HG02885 (cell line): ENCODE results near the gene PEDS1.
A peak's percentile ranks its signal among the peaks of the same experiment; 100 is the strongest.
"Not testable (repeated sequence)": the region's sequence is repeated elsewhere in the genome, so short reads cannot be mapped to it uniquely, and the experiment has no call there.

Experiments used
- ATAC-seq: cut with Tn5 transposase; IDR thresholded peaks from one replicate; pipeline ENCODE4 v1.9.1; 2021; ENCODE audit warnings: mild to moderate bottlenecking; ENCODE audit not compliant: unreplicated experiment, poor library complexity

The PEDS1 gene

GRCh38 chr20:50153500-50154377 is at the start of gene PEDS1:
Gene PEDS1 (minus strand): TSS chr20:50153723. CDS start chr20:50153637, 86 bp downstream.
- peak; percentile 96 for ATAC-seq

DNA sequence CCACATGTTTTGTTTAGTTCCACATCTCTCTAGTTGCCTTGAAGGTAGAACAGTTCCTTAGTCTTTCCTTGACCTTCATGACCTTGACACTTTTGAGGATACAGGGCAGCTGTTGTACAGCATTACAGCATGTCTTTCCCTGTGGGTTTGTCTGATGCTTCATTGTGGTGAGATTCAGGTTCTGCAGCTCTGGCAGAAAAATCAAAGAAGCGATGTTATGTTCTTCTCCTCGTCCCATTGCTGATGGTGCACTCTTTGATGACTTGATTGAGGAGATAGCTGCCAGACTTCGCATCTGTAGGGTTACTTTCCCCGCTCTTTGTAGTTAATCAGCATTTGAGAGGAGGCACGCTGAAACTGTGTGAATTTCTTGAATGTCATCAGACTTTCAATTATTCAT is 49.2 kb upstream of the PEDS1 start:
- no peak for ATAC-seq

DNA sequence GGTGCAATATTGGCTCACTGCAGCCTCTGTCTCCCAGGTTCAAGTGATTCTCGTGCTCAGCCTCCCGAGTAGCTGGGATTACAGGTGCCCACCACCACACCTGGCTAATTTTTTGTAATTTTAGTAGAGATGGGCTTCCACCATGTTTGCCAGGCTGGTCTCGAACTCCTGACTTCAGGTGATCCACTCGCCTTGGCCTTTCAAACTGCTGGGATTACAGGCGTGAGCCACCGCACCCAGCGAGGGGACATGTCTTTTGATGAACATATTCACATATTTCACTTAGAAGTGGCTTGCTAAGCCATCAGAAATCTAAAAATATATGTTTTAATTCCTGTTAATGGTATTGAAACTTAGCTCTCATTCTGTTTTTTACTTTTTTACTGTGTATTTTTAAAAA is 48.2 kb upstream of the PEDS1 start:
- not testable (repeated sequence) for ATAC-seq

- no peak for ATAC-seq
These were observed 47.1 kb upstream of the PEDS1 start for GRCh38 chr20:50200482-50201104.

DNA sequence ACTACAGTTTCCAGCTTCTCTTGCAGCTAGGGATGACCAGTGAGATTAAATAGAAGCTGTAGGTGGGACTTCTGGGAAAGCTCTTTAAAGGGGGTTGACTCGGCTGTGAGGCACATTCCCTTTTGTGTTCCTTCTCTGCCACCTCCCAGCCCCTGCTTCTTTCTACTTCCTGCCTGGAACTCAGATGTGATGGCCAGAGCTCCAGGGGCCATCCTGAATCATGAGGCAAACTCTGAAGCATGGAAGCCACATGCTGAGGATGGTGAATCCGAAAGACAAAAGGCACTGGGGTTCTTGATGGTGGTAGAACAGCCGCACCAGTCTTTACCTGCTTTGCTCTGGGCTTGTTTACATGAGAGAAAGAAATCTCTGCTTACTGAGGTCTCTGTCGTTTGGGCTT is 46.2 kb upstream of the PEDS1 start:
- no peak for ATAC-seq

DNA sequence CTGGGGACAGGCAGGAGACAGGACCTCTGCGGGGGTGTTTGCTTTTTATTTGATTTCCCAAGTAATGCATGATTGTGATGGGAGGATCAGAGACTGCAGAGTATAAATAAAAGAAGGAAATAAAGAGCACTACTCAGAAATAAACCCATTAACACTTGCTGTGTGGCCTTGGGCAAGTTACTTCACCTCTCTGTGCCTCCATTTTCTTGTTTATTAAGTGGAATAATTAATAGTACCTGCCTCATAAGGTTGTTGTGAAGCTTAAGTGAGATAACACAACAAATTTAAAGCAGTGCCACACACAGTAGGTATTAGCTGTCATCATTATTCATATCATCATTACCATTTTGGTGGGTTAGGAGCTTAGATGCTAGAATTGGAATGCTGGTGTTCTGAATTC is 45.2 kb upstream of the PEDS1 start:
- no peak for ATAC-seq

DNA sequence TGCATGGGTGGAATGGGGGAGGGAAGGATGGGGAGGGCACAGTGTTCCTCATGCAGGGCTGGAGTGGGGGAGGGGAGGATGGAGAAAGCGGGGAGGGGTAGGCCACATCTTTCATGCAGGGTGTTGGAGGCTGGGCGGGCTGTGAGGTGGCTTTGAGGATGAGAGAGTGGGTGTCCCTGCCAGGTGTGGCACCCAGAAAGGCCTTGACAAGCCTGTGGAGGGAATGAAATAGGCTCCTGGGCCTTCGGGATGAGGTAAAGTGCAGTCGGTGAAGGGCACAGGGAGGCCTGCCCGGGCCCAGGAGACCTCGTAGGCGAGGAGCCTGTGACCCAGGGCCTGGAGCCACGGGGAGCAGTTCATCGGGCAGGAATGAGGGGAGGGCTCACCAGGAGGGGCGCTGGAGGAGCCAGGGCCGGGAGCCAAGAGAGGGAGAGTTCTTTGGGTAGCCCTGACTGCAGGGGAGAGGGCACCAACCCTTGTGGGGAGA is 44.7 kb upstream of the PEDS1 start:
- ATAC-seq, result no peak

- ATAC-seq, result no peak
These were observed 44.1 kb upstream of the PEDS1 start for GRCh38 chr20:50197463-50198179.

DNA sequence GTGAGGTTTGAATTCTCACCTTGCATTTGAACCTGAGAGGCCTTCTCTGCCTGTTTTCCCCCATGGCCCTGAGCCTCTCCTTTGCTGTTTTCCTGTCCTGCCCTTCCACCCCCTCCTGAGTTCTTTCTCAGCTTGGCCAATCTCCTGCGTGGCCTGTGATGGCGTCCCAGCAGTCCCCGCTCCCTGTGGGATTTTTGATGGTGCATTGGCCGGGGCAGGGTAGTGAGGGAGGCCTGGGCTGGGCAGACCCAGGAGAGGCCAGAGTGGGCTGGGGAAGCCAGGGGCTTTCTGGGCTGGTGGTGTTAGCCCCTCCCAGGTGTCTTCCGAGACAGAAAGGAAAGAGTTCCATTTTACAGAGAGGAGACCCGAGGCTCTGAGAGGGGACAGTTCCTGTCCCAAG is 43.4 kb upstream of the PEDS1 start:
- ATAC-seq, result no peak

DNA sequence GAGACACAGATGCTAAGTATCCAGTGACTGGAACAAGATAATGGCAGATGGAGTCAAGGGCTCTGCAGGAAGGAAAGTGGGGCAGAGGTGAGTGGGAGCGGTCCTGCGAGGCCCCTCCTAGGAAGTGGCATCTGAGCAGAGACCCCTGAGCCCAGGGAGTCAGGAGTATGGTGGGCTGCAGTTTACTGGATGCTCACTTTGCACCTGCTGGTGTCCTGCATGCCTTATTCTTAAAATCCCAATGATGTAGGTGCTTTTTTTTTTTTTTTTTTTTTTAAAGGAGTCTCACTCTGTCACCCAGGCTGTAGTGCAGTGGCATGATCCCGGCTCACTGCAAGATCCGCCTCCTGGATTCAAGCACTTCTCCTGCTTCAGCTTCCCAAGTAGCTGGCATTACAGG is 42.7 kb upstream of the PEDS1 start:
- no peak for ATAC-seq

DNA sequence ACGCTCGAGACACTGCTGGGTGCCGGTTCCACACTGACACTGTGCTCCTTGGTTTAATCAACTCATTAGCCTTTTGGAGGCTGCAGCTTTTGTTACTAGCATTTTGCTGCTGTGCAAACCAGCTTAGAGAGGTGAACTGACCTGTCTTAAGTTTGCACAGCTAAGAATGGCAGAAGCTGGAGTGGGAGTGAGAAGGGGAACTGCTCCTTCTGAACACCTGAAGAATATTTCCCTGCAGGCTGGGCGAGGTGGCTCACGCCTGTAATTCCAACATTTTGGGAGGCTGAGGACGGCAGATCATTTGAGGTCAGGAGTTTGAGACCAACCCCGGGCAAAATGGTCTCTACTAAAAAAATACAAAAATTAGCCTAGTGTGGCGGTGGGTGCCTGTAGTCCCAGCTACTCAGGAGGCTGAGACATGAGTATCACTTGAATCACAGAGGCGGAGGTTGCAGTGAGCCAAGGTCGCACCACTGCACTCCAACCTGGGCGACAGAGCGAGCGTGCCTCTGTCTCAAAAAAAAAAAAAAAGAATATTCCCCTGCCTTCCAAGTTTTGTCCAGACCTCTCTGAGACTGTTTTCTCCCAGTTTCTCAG is 42.1 kb upstream of the PEDS1 start:
- ATAC-seq, result no peak

DNA sequence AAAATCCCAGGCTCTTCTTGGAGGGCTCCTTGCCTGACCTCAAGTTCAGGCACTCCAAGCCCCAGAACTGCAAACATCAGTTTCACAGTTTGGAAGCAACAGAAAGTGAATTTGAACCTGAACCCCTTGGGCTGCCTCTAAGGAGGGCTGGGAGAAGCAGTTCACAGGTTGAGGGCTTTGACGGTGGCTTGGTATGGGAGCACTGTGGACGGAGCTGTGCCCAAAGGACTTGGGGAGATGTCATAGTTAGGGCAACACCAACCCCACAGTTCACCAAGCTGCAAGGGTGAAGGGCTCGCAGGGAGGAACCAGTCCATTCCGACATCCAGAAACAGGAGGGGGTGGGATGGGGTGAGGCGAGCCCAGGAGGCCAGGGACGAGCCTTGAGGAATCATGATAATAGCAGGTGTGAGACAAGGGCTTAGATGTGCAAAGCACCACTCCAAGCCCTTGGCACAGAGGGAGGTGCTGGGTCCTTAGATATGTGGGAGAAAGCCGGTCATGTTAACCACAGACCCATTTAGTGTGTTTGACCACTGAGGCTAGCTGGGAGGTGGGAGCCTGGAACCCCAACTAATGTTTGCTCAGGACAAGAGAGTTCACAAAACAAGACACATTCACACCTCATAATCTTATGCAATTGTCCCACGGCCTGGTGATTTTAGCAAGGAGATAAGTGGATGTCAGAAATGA is 41.5 kb upstream of the PEDS1 start:
- ATAC-seq, result no peak

DNA sequence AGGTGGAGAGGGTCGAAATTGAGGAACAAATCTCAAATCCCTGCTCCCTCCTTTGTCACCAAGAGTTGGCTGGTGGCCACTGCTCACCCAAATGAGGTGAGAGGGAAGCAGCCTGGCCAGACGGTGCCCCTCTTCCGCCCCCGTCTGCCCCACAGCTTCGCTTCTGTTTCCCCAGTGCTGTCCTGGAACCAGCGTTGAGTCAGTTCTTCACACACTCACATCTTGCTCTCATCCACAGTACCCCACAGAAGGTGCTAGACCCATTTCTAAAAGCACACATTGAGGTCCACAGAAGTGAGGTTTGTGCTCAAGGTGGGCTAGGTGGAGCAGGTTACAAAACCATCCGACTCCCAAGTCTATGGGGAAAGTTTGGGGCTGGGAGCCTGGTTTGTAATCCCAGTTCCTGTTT is 40.9 kb upstream of the PEDS1 start:
- no peak for ATAC-seq

- no peak for ATAC-seq
These were observed 40.4 kb upstream of the PEDS1 start for GRCh38 chr20:50193836-50194421.

GRCh38 chr20:50193199-50193835 is 39.8 kb upstream of the PEDS1 start:
- ATAC-seq, result no peak

DNA sequence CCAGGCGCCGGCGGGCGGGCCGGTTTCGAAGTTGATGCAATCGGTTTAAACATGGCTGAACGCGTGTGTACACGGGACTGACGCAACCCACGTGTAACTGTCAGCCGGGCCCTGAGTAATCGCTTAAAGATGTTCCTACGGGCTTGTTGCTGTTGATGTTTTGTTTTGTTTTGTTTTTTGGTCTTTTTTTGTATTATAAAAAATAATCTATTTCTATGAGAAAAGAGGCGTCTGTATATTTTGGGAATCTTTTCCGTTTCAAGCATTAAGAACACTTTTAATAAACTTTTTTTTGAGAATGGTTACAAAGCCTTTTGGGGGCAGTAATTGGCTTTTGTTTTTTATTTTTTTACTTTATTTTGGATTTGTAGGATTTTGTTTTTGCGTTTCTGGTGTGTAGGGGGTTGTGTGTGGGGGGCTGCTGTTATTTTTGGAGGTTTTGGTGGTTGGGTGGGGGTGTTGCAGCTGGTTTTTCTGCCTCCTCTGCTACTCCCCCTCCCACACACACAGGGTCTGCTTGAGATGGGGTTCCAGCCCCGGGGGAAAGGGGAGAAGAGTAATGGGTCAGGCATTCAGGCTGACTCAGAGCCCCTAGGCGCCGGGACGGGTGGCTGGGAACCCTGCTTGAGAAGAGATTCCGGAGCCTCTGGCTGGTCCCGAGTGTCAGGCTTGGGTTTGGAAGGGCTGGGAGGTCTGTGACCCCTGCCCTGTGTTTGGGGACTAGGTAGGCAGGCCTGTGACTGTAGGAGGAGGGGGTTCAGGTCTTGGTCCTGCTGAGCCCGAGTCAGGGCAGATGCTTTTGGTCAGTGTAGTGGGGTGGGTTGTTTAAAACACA is 39.1 kb upstream of the PEDS1 start:
- ATAC-seq, result peak; percentile 30

DNA sequence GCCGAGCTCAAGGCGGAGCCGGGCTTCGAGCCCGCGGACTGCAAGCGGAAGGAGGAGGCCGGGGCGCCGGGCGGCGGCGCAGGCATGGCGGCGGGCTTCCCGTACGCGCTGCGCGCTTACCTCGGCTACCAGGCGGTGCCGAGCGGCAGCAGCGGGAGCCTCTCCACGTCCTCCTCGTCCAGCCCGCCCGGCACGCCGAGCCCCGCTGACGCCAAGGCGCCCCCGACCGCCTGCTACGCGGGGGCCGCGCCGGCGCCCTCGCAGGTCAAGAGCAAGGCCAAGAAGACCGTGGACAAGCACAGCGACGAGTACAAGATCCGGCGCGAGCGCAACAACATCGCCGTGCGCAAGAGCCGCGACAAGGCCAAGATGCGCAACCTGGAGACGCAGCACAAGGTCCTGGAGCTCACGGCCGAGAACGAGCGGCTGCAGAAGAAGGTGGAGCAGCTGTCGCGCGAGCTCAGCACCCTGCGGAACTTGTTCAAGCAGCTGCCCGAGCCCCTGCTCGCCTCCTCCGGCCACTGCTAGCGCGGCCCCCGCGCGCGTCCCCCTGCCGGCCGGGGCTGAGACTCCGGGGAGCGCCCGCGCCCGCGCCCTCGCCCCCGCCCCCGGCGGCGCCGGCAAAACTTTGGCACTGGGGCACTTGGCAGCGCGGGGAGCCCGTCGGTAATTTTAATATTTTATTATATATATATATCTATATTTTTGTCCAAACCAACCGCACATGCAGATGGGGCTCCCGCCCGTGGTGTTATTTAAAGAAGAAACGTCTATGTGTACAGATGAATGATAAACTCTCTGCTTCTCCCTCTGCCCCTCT is 38.2 kb upstream of the PEDS1 start:
- ATAC-seq, result peak; percentile 34
